Measurements from ENCODE around the gene PSMC3IP.
"Not testable (repeated sequence)": the region's sequence is repeated elsewhere in the genome, so short reads cannot be mapped to it uniquely, and the experiment has no call there.

Gene PSMC3IP

DNA sequence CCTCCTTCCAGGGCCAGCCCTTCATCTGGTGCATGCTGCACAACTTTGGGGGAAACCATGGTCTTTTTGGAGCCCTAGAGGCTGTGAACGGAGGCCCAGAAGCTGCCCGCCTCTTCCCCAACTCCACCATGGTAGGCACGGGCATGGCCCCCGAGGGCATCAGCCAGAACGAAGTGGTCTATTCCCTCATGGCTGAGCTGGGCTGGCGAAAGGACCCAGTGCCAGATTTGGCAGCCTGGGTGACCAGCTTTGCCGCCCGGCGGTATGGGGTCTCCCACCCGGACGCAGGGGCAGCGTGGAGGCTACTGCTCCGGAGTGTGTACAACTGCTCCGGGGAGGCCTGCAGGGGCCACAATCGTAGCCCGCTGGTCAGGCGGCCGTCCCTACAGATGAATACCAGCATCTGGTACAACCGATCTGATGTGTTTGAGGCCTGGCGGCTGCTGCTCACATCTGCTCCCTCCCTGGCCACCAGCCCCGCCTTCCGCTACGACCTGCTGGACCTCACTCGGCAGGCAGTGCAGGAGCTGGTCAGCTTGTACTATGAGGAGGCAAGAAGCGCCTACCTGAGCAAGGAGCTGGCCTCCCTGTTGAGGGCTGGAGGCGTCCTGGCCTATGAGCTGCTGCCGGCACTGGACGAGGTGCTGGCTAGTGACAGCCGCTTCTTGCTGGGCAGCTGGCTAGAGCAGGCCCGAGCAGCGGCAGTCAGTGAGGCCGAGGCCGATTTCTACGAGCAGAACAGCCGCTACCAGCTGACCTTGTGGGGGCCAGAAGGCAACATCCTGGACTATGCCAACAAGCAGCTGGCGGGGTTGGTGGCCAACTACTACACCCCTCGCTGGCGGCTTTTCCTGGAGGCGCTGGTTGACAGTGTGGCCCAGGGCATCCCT lies 34.1 kb downstream of the PSMC3IP start:
- no peak for DNase-seq
- H3K4me3 Mint-ChIP-seq: no peak overlapping the region
- H3K9me3 Mint-ChIP-seq: no peaks in the 10 kb centered on the region
- no peak overlapping the region for H3K27ac Mint-ChIP-seq
- H3K36me3 Mint-ChIP-seq (ENCODE audit: low read depth): peaks cover 9% of the 10 kb centered on the region
- H3K27me3 Mint-ChIP-seq: no peaks in the 10 kb centered on the region
- H3K4me1 Mint-ChIP-seq: peaks cover 22% of the 10 kb centered on the region
- no peak for ATAC-seq

DNA sequence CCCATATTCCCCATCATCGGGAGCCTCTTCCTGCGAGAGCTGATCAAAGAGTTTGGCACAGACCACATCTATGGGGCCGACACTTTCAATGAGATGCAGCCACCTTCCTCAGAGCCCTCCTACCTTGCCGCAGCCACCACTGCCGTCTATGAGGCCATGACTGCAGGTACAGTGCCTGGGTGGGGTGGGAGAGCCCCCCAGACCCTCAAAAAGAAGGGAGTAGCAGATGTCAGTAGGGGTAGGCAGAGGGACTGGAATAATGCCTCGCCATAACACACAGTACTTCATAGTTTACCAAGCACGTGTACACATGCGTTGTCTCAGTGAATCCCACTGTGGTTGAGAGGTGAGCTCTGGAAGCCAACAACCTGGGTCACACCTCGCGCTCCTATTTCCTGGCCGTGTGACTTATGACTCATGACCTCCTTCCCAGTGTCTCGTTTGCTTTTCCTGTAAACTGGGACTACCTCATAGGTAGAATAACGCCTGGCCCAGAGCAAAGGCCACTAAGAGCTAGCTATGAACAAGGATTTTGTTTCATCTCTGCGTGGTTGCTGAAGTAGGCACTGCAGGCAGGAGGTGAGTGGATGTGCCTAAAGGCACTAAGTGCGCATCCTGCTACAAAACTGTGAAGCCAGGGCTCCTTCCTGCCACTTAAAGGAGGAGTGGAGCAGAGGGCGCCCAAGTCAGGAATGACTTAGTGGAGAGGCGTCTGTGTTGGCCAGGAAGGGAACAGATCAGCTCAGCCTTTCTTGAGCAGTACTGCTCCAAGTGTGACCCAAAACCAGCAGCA lies 36.3 kb downstream of the PSMC3IP start:
- peak overlapping the region; percentile 50 for H3K27ac Mint-ChIP-seq
- no peaks in the 10 kb centered on the region for H3K27me3 Mint-ChIP-seq
- peaks cover 11% of the 10 kb centered on the region for H3K36me3 Mint-ChIP-seq (ENCODE audit: low read depth)
- peak; percentile 14 for ATAC-seq
- H3K9me3 Mint-ChIP-seq: no peaks in the 10 kb centered on the region
- DNase-seq: no peak
- H3K4me3 Mint-ChIP-seq: no peak overlapping the region
- H3K4me1 Mint-ChIP-seq: peaks cover 27% of the 10 kb centered on the region

GRCh38 chr17:42540558-42540957 lies 37.0 kb downstream of the PSMC3IP start:
- not testable (repeated sequence) for H3K27me3 Mint-ChIP-seq, DNase-seq, ATAC-seq, H3K4me3 Mint-ChIP-seq, H3K9me3 Mint-ChIP-seq, H3K27ac Mint-ChIP-seq
- H3K4me1 Mint-ChIP-seq: peaks cover 31% of the 10 kb centered on the region
- H3K36me3 Mint-ChIP-seq (ENCODE audit: low read depth): peaks cover 11% of the 10 kb centered on the region

DNA sequence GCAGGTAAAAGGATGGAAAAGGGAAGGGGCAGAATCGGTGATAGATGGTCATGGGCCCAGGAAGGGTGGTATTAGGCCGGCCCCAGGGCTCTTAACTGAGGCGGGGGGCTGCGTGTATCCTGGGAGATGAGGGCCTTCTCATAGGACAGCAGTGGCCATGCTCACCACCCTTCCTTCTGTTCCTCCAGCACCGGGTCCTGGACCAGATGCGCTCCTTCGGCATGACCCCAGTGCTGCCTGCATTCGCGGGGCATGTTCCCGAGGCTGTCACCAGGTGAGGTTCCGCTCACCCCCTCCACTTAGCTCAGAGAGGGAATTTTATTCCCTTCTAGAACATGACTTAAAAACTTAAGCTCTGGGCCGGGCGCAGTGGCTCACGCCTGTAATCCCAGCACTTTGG lies 39.0 kb downstream of the PSMC3IP start:
- H3K27me3 Mint-ChIP-seq: no peaks in the 10 kb centered on the region
- no peak overlapping the region for H3K27ac Mint-ChIP-seq
- no peak for ATAC-seq
- H3K4me3 Mint-ChIP-seq: no peak overlapping the region
- DNase-seq: no peak
- peaks cover 11% of the 10 kb centered on the region for H3K36me3 Mint-ChIP-seq (ENCODE audit: low read depth)
- H3K4me1 Mint-ChIP-seq: peaks cover 36% of the 10 kb centered on the region
- H3K9me3 Mint-ChIP-seq: no peaks in the 10 kb centered on the region

- no peak for ATAC-seq
- Mint-ChIP-seq H3K27ac (peak overlapping the region; percentile 35), H3K4me3 (peak overlapping the region; percentile 84), H3K9me3 (no peaks in the 10 kb centered on the region), H3K36me3 (ENCODE audit: low read depth) (peaks cover 11% of the 10 kb centered on the region), H3K27me3 (no peaks in the 10 kb centered on the region), H3K4me1 (peaks cover 36% of the 10 kb centered on the region)
- DNase-seq: no peak
Measured at GRCh38 chr17:42537826-42538451, 39.6 kb downstream of the PSMC3IP start.

GRCh38 chr17:42537156-42537805 lies 40.2 kb downstream of the PSMC3IP start:
- no peak overlapping the region for H3K27ac Mint-ChIP-seq
- H3K36me3 Mint-ChIP-seq (ENCODE audit: low read depth): peaks cover 10% of the 10 kb centered on the region
- no peaks in the 10 kb centered on the region for H3K9me3 Mint-ChIP-seq
- peak overlapping the region; percentile 84 for H3K4me3 Mint-ChIP-seq
- H3K27me3 Mint-ChIP-seq: no peaks in the 10 kb centered on the region
- DNase-seq: no peak
- no peak for ATAC-seq
- H3K4me1 Mint-ChIP-seq: peaks cover 36% of the 10 kb centered on the region

- Mint-ChIP-seq H3K27me3 (no peaks in the 10 kb centered on the region), H3K36me3 (ENCODE audit: low read depth) (peaks cover 10% of the 10 kb centered on the region), H3K4me1 (peaks cover 37% of the 10 kb centered on the region), H3K4me3 (peak overlapping the region; percentile 84), H3K27ac (peak overlapping the region; percentile 67), H3K9me3 (no peaks in the 10 kb centered on the region)
- peak; percentile 81 for DNase-seq
- peak; percentile 72 for ATAC-seq
Measured at GRCh38 chr17:42536372-42537155, 41.0 kb downstream of the PSMC3IP start.

DNA sequence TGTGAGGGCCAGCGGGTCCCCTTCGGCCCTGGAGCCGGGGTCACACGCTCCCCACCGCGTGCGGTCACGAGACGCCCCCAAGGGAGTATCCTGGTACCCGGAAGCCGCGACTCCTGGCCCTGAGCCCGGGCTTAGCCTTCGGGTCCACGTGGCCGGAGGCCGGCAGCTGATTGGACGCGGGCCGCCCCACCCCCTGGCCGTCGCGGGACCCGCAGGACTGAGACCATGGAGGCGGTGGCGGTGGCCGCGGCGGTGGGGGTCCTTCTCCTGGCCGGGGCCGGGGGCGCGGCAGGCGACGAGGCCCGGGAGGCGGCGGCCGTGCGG lies 41.5 kb downstream of the PSMC3IP start, which contains the start of gene NAGLU:
Gene NAGLU, plus strand, starts transcription at position 194 of the 324 bp plus-strand sequence. Its CDS starts 32 bp downstream, at position 226.
- Mint-ChIP-seq H3K27ac (peak within 1 kb of the TSS; percentile 83), H3K4me1 (peaks cover 37% of the 10 kb centered on the region), H3K9me3 (no peaks in the 10 kb centered on the region), H3K36me3 (ENCODE audit: low read depth) (peaks cover 10% of the 10 kb centered on the region), H3K4me3 (peak within 1 kb of the TSS; percentile 84), H3K27me3 (no peaks in the 10 kb centered on the region)
- DNase-seq (peak; percentile 92), ATAC-seq (peak; percentile 92)

GRCh38 chr17:42535155-42536047 lies 42.1 kb downstream of the PSMC3IP start:
- no peak for DNase-seq
- H3K4me3 Mint-ChIP-seq: peak overlapping the region; percentile 83
- peaks cover 10% of the 10 kb centered on the region for H3K36me3 Mint-ChIP-seq (ENCODE audit: low read depth)
- H3K9me3 Mint-ChIP-seq: no peaks in the 10 kb centered on the region
- ATAC-seq: peak; percentile 4
- peak overlapping the region; percentile 83 for H3K27ac Mint-ChIP-seq
- no peaks in the 10 kb centered on the region for H3K27me3 Mint-ChIP-seq
- H3K4me1 Mint-ChIP-seq: peaks cover 37% of the 10 kb centered on the region

- H3K4me1 Mint-ChIP-seq: peaks cover 45% of the 10 kb centered on the region
- no peaks in the 10 kb centered on the region for H3K9me3 Mint-ChIP-seq
- DNase-seq (peak; percentile 64), ATAC-seq (no peak)
- no peaks in the 10 kb centered on the region for H3K27me3 Mint-ChIP-seq
- peak overlapping the region; percentile 74 for H3K4me3 Mint-ChIP-seq
- H3K27ac Mint-ChIP-seq: peak overlapping the region; percentile 73
- no peaks in the 10 kb centered on the region for H3K36me3 Mint-ChIP-seq (ENCODE audit: low read depth)
Measured at GRCh38 chr17:42531455-42532354, 45.8 kb downstream of the PSMC3IP start.

- H3K9me3 Mint-ChIP-seq: no peaks in the 10 kb centered on the region
- H3K4me3 Mint-ChIP-seq: no peak overlapping the region
- no peaks in the 10 kb centered on the region for H3K36me3 Mint-ChIP-seq (ENCODE audit: low read depth)
- H3K27ac Mint-ChIP-seq: no peak overlapping the region
- H3K4me1 Mint-ChIP-seq: peaks cover 44% of the 10 kb centered on the region
- H3K27me3 Mint-ChIP-seq: no peaks in the 10 kb centered on the region
- DNase-seq (no peak), ATAC-seq (no peak)
Measured at GRCh38 chr17:42530952-42531454, 46.5 kb downstream of the PSMC3IP start.

- Mint-ChIP-seq H3K9me3 (no peaks in the 10 kb centered on the region), H3K4me3 (no peak overlapping the region), H3K4me1 (peaks cover 42% of the 10 kb centered on the region), H3K36me3 (ENCODE audit: low read depth) (no peaks in the 10 kb centered on the region), H3K27ac (no peak overlapping the region), H3K27me3 (no peaks in the 10 kb centered on the region)
- ATAC-seq (no peak), DNase-seq (no peak)
Measured at GRCh38 chr17:42529061-42529460, 48.5 kb downstream of the PSMC3IP start.
